Type B pancreatic cell (in vitro differentiated cells): ENCODE measurements around the gene BASP1. TPM values are rescaled to one million over a fixed set of nuclear protein-coding genes. Genes with fewer than 3 reads are reported as not detected.

Experiments used
- DNase-seq: peaks from one replicate; pipeline ENCODE4 v3.0.0; 2021; ENCODE audit warnings: mixed read lengths; ENCODE audit not compliant: unreplicated experiment; ENCODE audit errors: extremely low spot score
- H3K27ac Mint-ChIP-seq: 2 replicates; pipeline ENCODE4 v1.8.0; 2021; ENCODE audit warnings: mild to moderate bottlenecking, mixed read lengths
- H3K27me3 Mint-ChIP-seq: 2 replicates; pipeline ENCODE4 v1.8.0; 2021; ENCODE audit warnings: mixed read lengths
- H3K36me3 Mint-ChIP-seq: 2 replicates; pipeline ENCODE4 v1.8.0; 2021; ENCODE audit warnings: mixed read lengths
- H3K4me1 Mint-ChIP-seq: one replicate; pipeline ENCODE4 v1.8.0; 2021; ENCODE audit warnings: mixed read lengths; ENCODE audit not compliant: unreplicated experiment
- H3K4me3 Mint-ChIP-seq: 2 replicates; pipeline ENCODE4 v1.8.0; 2021; ENCODE audit warnings: mild to moderate bottlenecking, mixed read lengths
- H3K9me3 Mint-ChIP-seq: 2 replicates; pipeline ENCODE4 v1.8.0; 2021; ENCODE audit warnings: mixed read lengths
- CTCF ChIP-seq: fragments of 200-600 bp; sonication (generic); conservative IDR thresholded peaks from 2 replicates; pipeline ENCODE4 v1.5.0; 2021; ENCODE audit warnings: antibody characterized with exemption, mild to moderate bottlenecking
- total RNA-seq: library from RNA; stranded (reverse); gene quantifications from 2 replicates; pipeline ENCODE4 v1.2.1, GENCODE V29; 2021; ENCODE audit warnings: low replicate concordance

The BASP1 gene
- total RNA-seq, 1 donor from 2014 or later, result 131 TPM

- H3K36me3 Mint-ChIP-seq, result no peaks in the 10 kb centered on the region
- no peak overlapping the region for H3K27ac Mint-ChIP-seq
- no peak overlapping the region for H3K4me3 Mint-ChIP-seq
- no peaks in the 10 kb centered on the region for H3K4me1 Mint-ChIP-seq
- H3K9me3 Mint-ChIP-seq, result no peaks in the 10 kb centered on the region
- no peak for DNase-seq
- TF ChIP-seq CTCF, result no peak
- no peaks in the 10 kb centered on the region for H3K27me3 Mint-ChIP-seq
Observed at GRCh38 chr5:17178373-17178675, 39.1 kb upstream of the BASP1 start.

GRCh38 chr5:17180330-17180843 lies 37.0 kb upstream of the BASP1 start:
- TF ChIP-seq CTCF, result no peak
- Mint-ChIP-seq H3K27ac (no peak overlapping the region), H3K9me3 (no peaks in the 10 kb centered on the region), H3K27me3 (no peaks in the 10 kb centered on the region), H3K4me3 (no peak overlapping the region), H3K4me1 (no peaks in the 10 kb centered on the region), H3K36me3 (no peaks in the 10 kb centered on the region)
- no peak for DNase-seq

GRCh38 chr5:17180864-17181723 lies 36.3 kb upstream of the BASP1 start:
- no peaks in the 10 kb centered on the region for H3K27me3 Mint-ChIP-seq
- no peak overlapping the region for H3K4me3 Mint-ChIP-seq
- no peaks in the 10 kb centered on the region for H3K36me3 Mint-ChIP-seq
- no peak for TF ChIP-seq CTCF
- H3K27ac Mint-ChIP-seq, result no peak overlapping the region
- H3K9me3 Mint-ChIP-seq, result no peaks in the 10 kb centered on the region
- no peaks in the 10 kb centered on the region for H3K4me1 Mint-ChIP-seq
- DNase-seq, result no peak

GRCh38 chr5:17182494-17182893 lies 34.9 kb upstream of the BASP1 start:
- Mint-ChIP-seq H3K9me3 (no peaks in the 10 kb centered on the region), H3K27ac (no peak overlapping the region), H3K4me3 (no peak overlapping the region), H3K27me3 (no peaks in the 10 kb centered on the region), H3K4me1 (no peaks in the 10 kb centered on the region), H3K36me3 (no peaks in the 10 kb centered on the region)
- no peak for DNase-seq
- TF ChIP-seq CTCF, result no peak

GRCh38 chr5:17182981-17183380 lies 34.5 kb upstream of the BASP1 start:
- no peaks in the 10 kb centered on the region for H3K27me3 Mint-ChIP-seq
- H3K9me3 Mint-ChIP-seq, result no peaks in the 10 kb centered on the region
- no peaks in the 10 kb centered on the region for H3K36me3 Mint-ChIP-seq
- H3K27ac Mint-ChIP-seq, result no peak overlapping the region
- H3K4me3 Mint-ChIP-seq, result no peak overlapping the region
- H3K4me1 Mint-ChIP-seq, result no peaks in the 10 kb centered on the region
- DNase-seq, result no peak
- TF ChIP-seq CTCF, result no peak
